ENCODE results near the gene NFATC4.

DNA sequence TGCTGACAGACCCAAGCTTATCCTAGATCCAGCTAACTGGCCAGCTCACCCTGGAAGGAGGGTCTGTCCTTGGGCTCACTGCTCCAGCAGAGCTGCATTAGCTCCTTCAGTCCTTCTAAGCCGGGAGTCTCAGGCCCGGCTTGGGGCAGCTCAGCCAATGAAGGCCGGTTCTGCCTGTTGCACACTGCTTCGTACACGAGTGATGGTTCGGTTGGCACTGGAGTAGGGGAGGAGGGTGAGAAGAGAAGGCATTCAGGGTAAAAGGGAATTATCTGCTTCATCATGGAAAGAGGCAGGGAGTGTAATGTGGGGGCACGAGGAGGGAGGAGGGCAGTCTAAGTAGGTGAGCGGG, 30.2 kb upstream of the NFATC4 start:
- TF ChIP-seq EZH2 (IDR thresholded peaks at IDR 0.05; ENCODE audit: insufficient read depth, poor library complexity, severe bottlenecking) (no peak), EZH2phosphoT487 (IDR thresholded peaks at IDR 0.05; ENCODE audit: insufficient read depth, low read depth) (no peak)
